CD4-positive, CD25-positive, alpha-beta regulatory T cell (primary cell): Measurements from ENCODE around the gene TAF11L6. TPM values are rescaled to one million over a fixed set of nuclear protein-coding genes. Genes with fewer than 3 reads are reported as not detected.
"Not testable (repeated sequence)": the region's sequence is repeated elsewhere in the genome, so short reads cannot be mapped to it uniquely, and the experiment has no call there.

ENCODE experiments used
- ATAC-seq, 2 donors: fragments of 150-1000 bp; cut with Tn5 transposase; one replicate each; pipeline ENCODE4 v1.10.0; 2021; ENCODE audit warnings: low read depth in 2 of 2, moderate number of reproducible peaks in 2 of 2, moderate library complexity in 1 of 2
- DNase-seq, 3 donors: peaks; one replicate each; pipeline versions ENCODE4 v3.0.0 to v3.0.0-alpha.2; 2012 to 2022; ENCODE audit warnings: mixed read lengths in 1 of 3
- H3K27ac ChIP-seq: one replicate; pipeline ENCODE4 v1.7.0; 2013; ENCODE audit warnings: mild to moderate bottlenecking, low read length; ENCODE audit not compliant: insufficient read depth, poor library complexity, severe bottlenecking
- H3K27me3 ChIP-seq: one replicate; pipeline ENCODE4 v1.7.0; 2013; ENCODE audit warnings: low read length; ENCODE audit not compliant: control insufficient read depth, insufficient read depth
- H3K36me3 ChIP-seq: one replicate; pipeline ENCODE4 v1.7.0; 2013; ENCODE audit warnings: mild to moderate bottlenecking, low read length, moderate library complexity; ENCODE audit not compliant: control insufficient read depth, insufficient read depth
- H3K4me1 ChIP-seq: 2 replicates; pipeline ENCODE4 v1.7.0; 2013; ENCODE audit warnings: mild to moderate bottlenecking, low read length; ENCODE audit not compliant: insufficient read depth, control insufficient read depth, poor library complexity, severe bottlenecking
- H3K4me3 ChIP-seq: one replicate; pipeline ENCODE4 v1.7.0; 2013; ENCODE audit warnings: low read depth, mild to moderate bottlenecking, low read length, moderate library complexity
- H3K9me3 ChIP-seq, 2 experiments: 1 replicate in 1 of 2; 2 replicates in 1 of 2; pipeline ENCODE4 v1.7.0; 2013; ENCODE audit warnings: low read length in 2 of 2, mild to moderate bottlenecking in 1 of 2, moderate library complexity in 1 of 2; ENCODE audit not compliant: control insufficient read depth in 2 of 2
- H3K27ac Mint-ChIP-seq, 3 donors: one replicate each; pipeline ENCODE4 v1.8.0; 2020 to 2022; ENCODE audit warnings: mild to moderate bottlenecking in 3 of 3, mixed read lengths in 3 of 3, moderate library complexity in 2 of 3
- H3K27me3 Mint-ChIP-seq: one replicate; pipeline ENCODE4 v1.8.0; 2022; ENCODE audit warnings: mild to moderate bottlenecking, mixed read lengths
- H3K36me3 Mint-ChIP-seq: one replicate; pipeline ENCODE4 v1.8.0; 2020; ENCODE audit warnings: mixed read lengths
- H3K4me1 Mint-ChIP-seq, 4 donors: one replicate each; pipeline ENCODE4 v1.8.0; 2020 to 2022; ENCODE audit warnings: mixed read lengths in 4 of 4, mild to moderate bottlenecking in 1 of 4
- H3K4me3 Mint-ChIP-seq, 4 donors: one replicate each; pipeline ENCODE4 v1.8.0; 2020 to 2022; ENCODE audit warnings: mild to moderate bottlenecking in 4 of 4, mixed read lengths in 4 of 4, moderate library complexity in 3 of 4
- H3K9me3 Mint-ChIP-seq, 7 donors: one replicate each; pipeline ENCODE4 v1.8.0; 2020 to 2022; ENCODE audit warnings: mixed read lengths in 7 of 7, mild to moderate bottlenecking in 3 of 7, moderate library complexity in 2 of 7
- polyA plus RNA-seq, 4 donors: library from polyadenylated mRNA; unstranded; fragments of 300-500 nt; fragmentation: Illumina TruSeq; gene quantifications; one replicate each; pipeline ENCODE4 v1.2.3, GENCODE V29; 2021
- total RNA-seq: library from RNA; stranded (reverse); gene quantifications from one replicate; pipeline ENCODE4 v1.2.3, GENCODE V29; 2022

TAF11L6 gene
- total and polyA plus RNA-seq, 5 donors from 2014 or later, result not detected

DNA sequence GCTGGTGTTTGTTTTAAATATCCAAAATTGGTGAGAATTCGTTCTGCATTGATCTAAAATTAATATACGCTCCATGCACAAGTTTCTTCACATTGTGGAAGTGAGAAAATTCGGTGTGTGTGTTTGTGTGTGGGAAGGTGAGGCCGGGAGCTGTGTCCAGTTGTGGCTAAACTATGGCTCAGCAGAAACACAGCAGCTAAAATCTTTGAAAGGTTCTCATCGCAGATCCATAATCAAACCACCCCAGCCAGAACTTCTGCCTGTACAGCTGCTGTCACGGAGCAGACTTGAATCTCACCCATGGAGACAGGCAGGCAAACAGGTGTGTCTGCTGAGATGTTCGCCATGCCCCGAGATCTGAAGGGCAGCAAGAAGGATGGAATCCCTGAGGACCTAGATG is 30.5 kb upstream of the TAF11L6 start, which contains the start of gene TAF11L2:
TSS of gene TAF11L2 (plus strand) at position 301 of the 400 bp plus-strand sequence.
- H3K27me3 Mint-ChIP-seq, H3K9me3 ChIP-seq, H3K27me3 ChIP-seq, H3K36me3 ChIP-seq, H3K4me3 Mint-ChIP-seq, H3K27ac Mint-ChIP-seq, H3K36me3 Mint-ChIP-seq, H3K4me3 ChIP-seq, H3K27ac ChIP-seq, ATAC-seq, H3K4me1 Mint-ChIP-seq, H3K4me1 ChIP-seq, DNase-seq: not testable (repeated sequence)
- peaks cover 0 to 14% (median 5%) of the 10 kb centered on the region in 7 donors for H3K9me3 Mint-ChIP-seq

DNA sequence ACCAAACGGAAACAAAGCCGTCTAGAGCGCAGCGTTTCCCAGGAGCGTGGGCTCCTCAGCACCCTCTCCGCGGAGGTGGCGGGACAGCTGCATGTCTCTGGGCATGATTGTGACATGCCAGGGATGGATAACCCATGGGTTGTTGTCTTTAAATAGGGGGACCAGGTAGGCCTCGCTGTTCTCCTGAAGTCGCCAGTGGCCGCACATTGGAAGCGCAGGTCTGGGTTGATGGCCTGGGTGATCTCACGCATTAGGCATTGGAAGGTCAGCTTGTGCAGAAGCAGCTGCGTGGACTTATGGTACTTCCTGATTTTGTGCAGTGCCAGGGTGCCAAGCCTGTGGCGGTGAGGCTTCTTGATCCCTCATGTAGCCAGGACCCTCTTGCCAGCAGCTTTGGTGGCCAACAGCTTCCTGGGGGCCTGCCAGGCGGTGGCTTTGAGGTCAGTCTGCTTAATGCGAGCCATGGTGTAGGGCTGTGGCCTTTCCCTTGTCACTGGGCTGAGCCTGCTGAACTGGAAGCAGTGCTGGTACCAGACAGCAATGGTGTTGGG is 16.6 kb upstream of the TAF11L6 start:
- H3K9me3 ChIP-seq, result no peaks in the 10 kb centered on the region
- H3K4me1 Mint-ChIP-seq, result no peaks in the 10 kb centered on the region
- DNase-seq (no peak), ATAC-seq (no peak)
- peaks cover 0 to 11% (median 3%) of the 10 kb centered on the region in 7 donors for H3K9me3 Mint-ChIP-seq
- H3K27me3 Mint-ChIP-seq, result no peaks in the 10 kb centered on the region
- H3K27ac Mint-ChIP-seq, result no peak overlapping the region
- H3K36me3 ChIP-seq, result no peaks in the 10 kb centered on the region
- H3K4me3 Mint-ChIP-seq, result no peak overlapping the region
- H3K4me1 ChIP-seq, result no peaks in the 10 kb centered on the region
- H3K36me3 Mint-ChIP-seq, result no peaks in the 10 kb centered on the region
- no peaks in the 10 kb centered on the region for H3K27me3 ChIP-seq
- no peak overlapping the region for H3K27ac ChIP-seq
- no peak overlapping the region for H3K4me3 ChIP-seq

DNA sequence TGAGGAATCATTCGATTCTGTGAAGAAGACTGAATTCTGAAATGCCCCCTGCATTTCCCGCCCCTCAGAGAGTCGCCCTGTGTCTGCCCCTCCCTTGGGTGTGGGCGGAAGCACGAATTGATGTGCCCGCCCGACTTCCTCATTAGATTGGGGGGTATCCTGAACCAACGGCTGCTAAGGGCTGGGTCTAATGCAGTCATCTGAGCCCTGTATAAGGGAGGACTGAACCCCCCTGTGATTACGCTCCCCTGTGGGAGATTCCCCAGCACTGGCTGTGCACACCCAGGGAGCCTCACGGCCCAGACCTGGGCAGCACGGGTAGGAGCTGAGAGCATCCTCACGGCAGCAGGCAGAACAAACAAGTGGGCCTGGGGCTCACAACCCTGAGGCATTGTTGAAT is 10.9 kb upstream of the TAF11L6 start:
- H3K9me3 Mint-ChIP-seq, H3K4me1 ChIP-seq, H3K27ac ChIP-seq, H3K4me1 Mint-ChIP-seq, H3K27ac Mint-ChIP-seq, H3K4me3 Mint-ChIP-seq, H3K4me3 ChIP-seq, H3K36me3 ChIP-seq, ATAC-seq, H3K27me3 ChIP-seq, H3K9me3 ChIP-seq, H3K36me3 Mint-ChIP-seq, H3K27me3 Mint-ChIP-seq: not testable (repeated sequence)
- DNase-seq, result peak in 2 of 3 donors; percentile 0 to 7

GRCh38 chr5:17518067-17518466 is 10.4 kb upstream of the TAF11L6 start, which contains the start of gene TAF11L3:
TAF11L3 (plus strand) TSS chr5:17518367.
- not testable (repeated sequence) for H3K4me3 Mint-ChIP-seq, H3K4me1 ChIP-seq, H3K9me3 ChIP-seq, H3K4me1 Mint-ChIP-seq, H3K27ac ChIP-seq, H3K36me3 Mint-ChIP-seq, H3K9me3 Mint-ChIP-seq, H3K27me3 ChIP-seq, H3K27me3 Mint-ChIP-seq, DNase-seq, H3K4me3 ChIP-seq, H3K36me3 ChIP-seq, ATAC-seq, H3K27ac Mint-ChIP-seq

DNA sequence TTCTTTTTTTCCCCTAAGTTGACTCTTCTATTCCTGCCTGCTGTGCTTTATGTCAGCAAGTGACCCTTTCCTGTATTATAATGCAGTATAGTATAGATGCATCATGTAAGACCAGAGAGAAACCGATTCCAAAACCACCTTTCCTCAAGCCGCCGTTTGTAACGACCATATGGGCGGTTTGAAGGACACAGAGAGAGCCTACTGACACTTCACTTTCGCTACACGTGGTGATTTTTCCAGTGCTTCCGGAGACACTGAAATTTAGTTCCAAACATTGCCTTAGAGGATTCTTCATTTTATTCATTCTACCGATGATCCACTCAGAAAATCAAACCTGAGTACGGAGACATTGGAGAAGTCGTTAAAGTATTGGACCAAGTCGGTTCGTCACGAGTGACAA is 9.0 kb upstream of the TAF11L6 start:
- not testable (repeated sequence) for H3K36me3 Mint-ChIP-seq, H3K27me3 Mint-ChIP-seq, H3K27ac Mint-ChIP-seq, H3K4me1 Mint-ChIP-seq, DNase-seq, H3K4me1 ChIP-seq, H3K4me3 Mint-ChIP-seq, H3K9me3 Mint-ChIP-seq, H3K4me3 ChIP-seq, H3K9me3 ChIP-seq, H3K27ac ChIP-seq, H3K27me3 ChIP-seq, H3K36me3 ChIP-seq, ATAC-seq

DNA sequence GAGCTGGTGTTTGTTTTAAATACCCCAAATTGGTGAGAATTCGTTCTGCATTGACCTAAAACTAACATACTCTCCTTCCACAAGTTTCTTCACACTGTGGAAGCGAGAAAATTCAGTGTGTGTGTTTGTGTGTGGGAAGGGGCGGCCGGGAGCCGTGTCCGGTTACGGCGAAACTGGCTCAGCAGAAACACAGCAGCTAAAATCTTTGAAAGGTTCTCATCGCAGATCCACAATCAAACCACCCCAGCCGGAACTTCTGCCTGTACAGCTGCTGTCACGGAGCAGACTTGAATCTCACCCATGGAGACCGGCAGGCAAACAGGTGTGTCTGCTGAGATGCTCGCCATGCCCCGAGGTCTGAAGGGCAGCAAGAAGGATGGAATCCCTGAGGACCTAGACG is 7.0 kb upstream of the TAF11L6 start, which contains the start of gene TAF11L4:
TSS of gene TAF11L4 (plus strand) at position 301 of the 400 bp plus-strand sequence.
- H3K9me3 ChIP-seq, ATAC-seq, H3K4me3 Mint-ChIP-seq, H3K4me1 Mint-ChIP-seq, H3K4me1 ChIP-seq, H3K4me3 ChIP-seq, H3K36me3 ChIP-seq, H3K36me3 Mint-ChIP-seq, H3K27ac ChIP-seq, H3K9me3 Mint-ChIP-seq, DNase-seq, H3K27ac Mint-ChIP-seq, H3K27me3 Mint-ChIP-seq, H3K27me3 ChIP-seq: not testable (repeated sequence)

GRCh38 chr5:17524935-17525334 is 3.5 kb upstream of the TAF11L6 start, which contains the start of gene TAF11L5:
TAF11L5 (plus strand) TSS chr5:17525235.
- H3K27ac Mint-ChIP-seq, H3K27ac ChIP-seq, H3K27me3 ChIP-seq, H3K4me3 Mint-ChIP-seq, H3K4me3 ChIP-seq, DNase-seq, H3K9me3 Mint-ChIP-seq, H3K9me3 ChIP-seq, ATAC-seq, H3K27me3 Mint-ChIP-seq, H3K4me1 Mint-ChIP-seq, H3K36me3 ChIP-seq, H3K36me3 Mint-ChIP-seq, H3K4me1 ChIP-seq: not testable (repeated sequence)

- not testable (repeated sequence) for ATAC-seq, H3K4me3 Mint-ChIP-seq, H3K36me3 ChIP-seq, H3K27me3 Mint-ChIP-seq, H3K4me3 ChIP-seq, H3K27ac ChIP-seq, H3K4me1 Mint-ChIP-seq, H3K9me3 Mint-ChIP-seq, H3K9me3 ChIP-seq, H3K4me1 ChIP-seq, H3K27me3 ChIP-seq, H3K36me3 Mint-ChIP-seq, H3K27ac Mint-ChIP-seq
- peak in 1 of 3 donors; percentile 1 for DNase-seq
These were observed 2.0 kb upstream of the TAF11L6 start for GRCh38 chr5:17526504-17526903.
